SJCRH30 (cell line): ENCODE data around the gene RACK1. TPM values are rescaled to one million over a fixed set of nuclear protein-coding genes. Genes with fewer than 3 reads are reported as not detected.
"Not testable (repeated sequence)": the region's sequence is repeated elsewhere in the genome, so short reads cannot be mapped to it uniquely, and the experiment has no call there.

Experiments used
- DNase-seq, 2 experiments: peaks; one replicate each; pipeline ENCODE4 v3.0.0-alpha.2; 2015 to 2020
- H3K27ac ChIP-seq: fragments of 250-450 bp; sonication (Bioruptor Pico); 2 replicates; pipeline ENCODE4 v1.5.1; 2020; ENCODE audit warnings: mild to moderate bottlenecking, moderate library complexity
- H3K27me3 ChIP-seq: fragments of 250-450 bp; sonication (Bioruptor Pico); 2 replicates; pipeline ENCODE4 v1.5.1; 2020; ENCODE audit warnings: mild to moderate bottlenecking, moderate library complexity
- H3K36me3 ChIP-seq: fragments of 250-450 bp; sonication (Bioruptor Pico); 2 replicates; pipeline ENCODE4 v1.5.1; 2020; ENCODE audit warnings: mild to moderate bottlenecking, moderate library complexity
- H3K4me1 ChIP-seq: fragments of 250-450 bp; sonication (Bioruptor Pico); 2 replicates; pipeline ENCODE4 v1.5.1; 2020; ENCODE audit warnings: mild to moderate bottlenecking, moderate library complexity
- H3K4me3 ChIP-seq: fragments of 250-450 bp; sonication (Bioruptor Pico); 2 replicates; pipeline ENCODE4 v1.5.1; 2020; ENCODE audit warnings: mild to moderate bottlenecking, moderate library complexity
- H3K9me3 ChIP-seq: fragments of 250-450 bp; sonication (Bioruptor Pico); replicated peaks from 2 replicates; pipeline ENCODE4 v1.5.1; 2020; ENCODE audit warnings: mild to moderate bottlenecking, moderate library complexity
- total RNA-seq: library from RNA; depleted of rRNA; stranded (reverse); fragments of >200 nt; shearing (Covaris generic); gene quantifications from 2 replicates; pipeline ENCODE4 v1.2.3, GENCODE V29; 2014

The RACK1 gene
- total RNA-seq, 1 experiment from 2014 or later: 5,838 TPM

DNA sequence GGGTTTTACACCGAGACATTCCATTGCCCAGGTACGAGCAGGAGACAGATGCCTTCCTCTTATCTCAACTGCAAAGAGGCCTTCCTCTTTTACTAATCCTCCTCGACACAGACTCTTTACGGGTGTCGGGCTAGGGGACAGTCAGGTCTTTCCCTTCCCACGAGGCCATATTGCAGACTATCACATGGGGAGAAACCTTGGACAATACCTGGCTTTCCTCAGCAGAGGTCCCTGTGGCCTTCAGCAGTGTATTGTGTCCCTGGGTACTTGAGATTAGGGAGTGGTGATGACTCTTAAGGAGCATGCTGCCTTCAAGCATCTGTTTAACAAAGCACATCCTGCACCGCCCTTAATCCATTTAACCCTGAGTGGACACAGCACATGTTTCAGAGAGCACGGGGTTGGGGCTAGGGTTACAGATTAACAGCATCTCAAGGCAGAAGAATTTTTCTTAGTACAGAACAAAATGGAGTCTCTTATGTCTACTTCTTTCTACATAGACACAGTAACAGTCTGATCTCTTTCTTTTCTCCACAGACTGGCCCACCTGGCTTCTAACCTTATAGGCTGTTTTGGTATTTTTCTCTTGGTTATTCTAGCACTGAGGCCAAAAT, 23.7 kb upstream of the RACK1 start:
- not testable (repeated sequence) for DNase-seq, H3K4me3 ChIP-seq, H3K9me3 ChIP-seq, H3K36me3 ChIP-seq, H3K27me3 ChIP-seq, H3K4me1 ChIP-seq, H3K27ac ChIP-seq

DNA sequence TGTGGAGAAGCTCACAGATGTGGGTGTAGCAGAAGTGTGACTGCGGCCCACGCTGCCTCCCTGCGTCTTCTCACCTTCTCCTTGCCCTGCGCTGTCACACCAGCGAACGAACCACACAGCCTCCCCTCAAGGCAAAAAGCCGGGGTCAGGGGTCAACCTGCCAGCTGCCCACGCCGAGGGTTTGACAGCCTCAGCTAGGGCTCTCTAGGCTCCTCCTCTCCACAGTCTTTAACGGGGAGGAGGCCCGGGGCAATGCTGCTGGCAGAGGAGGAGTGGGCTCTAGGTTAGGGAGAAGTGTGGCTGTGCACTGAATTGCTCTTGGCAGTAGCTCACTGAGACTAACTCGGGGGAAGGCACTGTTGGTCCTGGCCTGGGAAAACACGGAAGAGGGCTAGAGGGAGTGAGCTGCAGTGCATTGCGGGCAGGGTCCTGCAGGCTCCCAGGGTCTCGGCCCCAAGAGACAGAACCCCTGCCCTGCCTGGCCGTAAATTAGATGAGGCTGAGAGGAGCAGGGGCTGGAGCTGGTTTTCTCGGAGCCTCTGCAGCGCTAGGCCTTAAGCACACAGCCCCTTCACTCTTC, 21.5 kb upstream of the RACK1 start:
- no peak for DNase-seq
- peaks cover 2% of the 10 kb centered on the region; the same call in 1 of the 2 replicates for H3K36me3 ChIP-seq

DNA sequence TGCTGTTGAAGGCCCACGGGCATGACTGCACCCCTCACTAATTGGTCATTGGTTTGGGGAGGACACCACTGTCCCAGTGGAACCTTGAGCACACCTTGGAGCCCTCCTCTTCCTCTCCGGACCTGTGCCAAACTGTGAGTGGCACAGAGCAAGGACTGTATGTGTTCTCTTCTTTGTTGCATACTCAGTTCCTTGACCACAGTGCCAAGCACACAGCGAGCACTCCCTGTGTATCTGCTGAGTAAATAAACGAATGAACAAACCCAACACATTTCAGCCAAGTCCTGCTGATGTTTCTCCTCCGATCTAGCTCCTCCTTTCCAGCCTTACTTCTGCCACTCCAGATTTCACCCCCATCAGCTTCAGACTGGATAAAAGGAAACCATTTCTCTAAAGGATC, 19.9 kb upstream of the RACK1 start:
- H3K4me1 ChIP-seq: peaks cover 8% of the 10 kb centered on the region
- no peak for DNase-seq
- no peaks in the 10 kb centered on the region for H3K27me3 ChIP-seq
- peaks cover 2% of the 10 kb centered on the region; the same call in 1 of the 2 replicates for H3K36me3 ChIP-seq
- H3K9me3 ChIP-seq: no peaks in the 10 kb centered on the region
- no peak overlapping the region for H3K4me3 ChIP-seq
- no peak overlapping the region for H3K27ac ChIP-seq

More for the DNA sequence above, 21.5 kb upstream of the RACK1 start:
- Histone ChIP-seq H3K4me3 (no peak overlapping the region), H3K27ac (no peak overlapping the region), H3K27me3 (no peaks in the 10 kb centered on the region), H3K4me1 (no peaks in the 10 kb centered on the region), H3K9me3 (no peaks in the 10 kb centered on the region)

DNA sequence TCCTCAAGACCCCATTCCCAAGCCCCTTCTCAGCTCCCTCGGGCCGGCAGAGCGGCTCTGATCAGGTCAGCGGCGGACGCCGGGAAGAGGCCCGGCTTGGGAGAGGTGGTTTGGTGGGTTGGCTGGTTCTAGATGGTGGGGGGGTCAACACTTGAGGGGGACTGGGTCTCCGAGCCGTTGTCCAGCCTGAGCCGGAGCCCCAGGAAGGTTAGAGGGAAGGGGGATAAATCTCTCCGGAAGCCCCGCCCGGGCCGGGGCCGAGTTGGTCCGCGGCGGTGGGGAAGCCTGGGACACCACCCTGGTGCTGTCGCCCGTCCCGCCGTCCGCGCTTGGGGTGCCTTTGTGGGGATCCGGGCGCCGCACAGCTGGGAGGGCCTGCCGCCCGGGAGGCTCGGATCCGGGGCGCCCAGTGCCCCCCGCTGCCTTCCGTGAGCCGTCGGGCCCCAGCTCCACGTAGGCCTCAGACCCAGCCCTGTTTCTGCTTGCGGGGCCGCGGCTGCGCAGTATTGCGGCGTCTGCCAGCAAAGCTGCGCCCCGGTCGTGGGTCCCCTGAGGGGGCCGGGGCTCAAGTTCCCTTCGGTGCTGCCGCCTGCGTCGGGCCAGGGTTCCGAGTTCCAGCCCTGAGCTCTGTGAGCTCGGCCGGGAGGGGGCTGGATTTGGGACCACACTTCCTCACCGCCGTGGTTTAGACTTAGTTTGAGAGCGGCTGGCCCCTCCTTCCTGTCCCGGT, 17.8 kb upstream of the RACK1 start:
- Histone ChIP-seq H3K9me3 (no peaks in the 10 kb centered on the region), H3K27me3 (no peaks in the 10 kb centered on the region), H3K27ac (peak overlapping the region; percentile 85), H3K4me3 (peak overlapping the region; percentile 80), H3K4me1 (peaks cover 9% of the 10 kb centered on the region), H3K36me3 (peaks cover 7% of the 10 kb centered on the region; the same call in 1 of the 2 replicates)
- peak; percentile 78 to 81 for DNase-seq

DNA sequence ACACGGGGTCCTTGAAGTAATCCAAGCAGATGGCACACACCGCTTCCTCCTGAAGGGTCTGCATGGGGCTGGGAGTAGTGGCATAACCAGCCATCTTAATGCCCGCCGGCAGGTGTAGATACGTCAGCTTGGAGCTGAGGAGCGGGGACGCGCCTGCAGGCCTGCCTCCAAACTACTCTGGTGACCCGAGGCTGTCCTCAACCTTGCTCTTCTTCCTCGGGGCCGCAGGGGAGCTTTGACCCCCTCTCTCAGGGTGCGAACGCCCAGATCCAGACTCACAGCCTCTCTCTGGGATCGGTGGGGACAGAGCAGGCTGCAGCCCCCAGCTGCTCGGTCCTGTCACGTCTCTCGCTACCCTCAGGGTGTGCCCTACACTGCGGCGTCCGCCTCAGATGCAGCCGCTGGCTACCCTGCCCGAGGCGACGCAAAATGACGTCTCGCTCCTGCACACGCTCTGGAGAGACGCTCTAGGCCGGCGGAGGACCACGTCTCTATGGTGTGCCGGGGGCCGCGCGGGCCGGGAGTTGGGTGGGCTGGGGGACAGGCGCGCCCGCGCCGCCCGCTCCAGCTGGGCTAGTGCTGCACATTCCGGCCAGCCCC, 17.1 kb upstream of the RACK1 start, which contains the start of gene TRIM52:
TRIM52 (minus strand) TSS at position 424 of the 600 bp plus-strand sequence; CDS start at position 94, 330 bp downstream.
- H3K27ac ChIP-seq: peak within 1 kb of the TSS; percentile 85
- H3K27me3 ChIP-seq: no peaks in the 10 kb centered on the region
- H3K9me3 ChIP-seq: no peaks in the 10 kb centered on the region
- peak; percentile 97 for DNase-seq
- peaks cover 7% of the 10 kb centered on the region; the same call in 1 of the 2 replicates for H3K36me3 ChIP-seq
- peaks cover 9% of the 10 kb centered on the region for H3K4me1 ChIP-seq
- H3K4me3 ChIP-seq: peak within 1 kb of the TSS; percentile 80

DNA sequence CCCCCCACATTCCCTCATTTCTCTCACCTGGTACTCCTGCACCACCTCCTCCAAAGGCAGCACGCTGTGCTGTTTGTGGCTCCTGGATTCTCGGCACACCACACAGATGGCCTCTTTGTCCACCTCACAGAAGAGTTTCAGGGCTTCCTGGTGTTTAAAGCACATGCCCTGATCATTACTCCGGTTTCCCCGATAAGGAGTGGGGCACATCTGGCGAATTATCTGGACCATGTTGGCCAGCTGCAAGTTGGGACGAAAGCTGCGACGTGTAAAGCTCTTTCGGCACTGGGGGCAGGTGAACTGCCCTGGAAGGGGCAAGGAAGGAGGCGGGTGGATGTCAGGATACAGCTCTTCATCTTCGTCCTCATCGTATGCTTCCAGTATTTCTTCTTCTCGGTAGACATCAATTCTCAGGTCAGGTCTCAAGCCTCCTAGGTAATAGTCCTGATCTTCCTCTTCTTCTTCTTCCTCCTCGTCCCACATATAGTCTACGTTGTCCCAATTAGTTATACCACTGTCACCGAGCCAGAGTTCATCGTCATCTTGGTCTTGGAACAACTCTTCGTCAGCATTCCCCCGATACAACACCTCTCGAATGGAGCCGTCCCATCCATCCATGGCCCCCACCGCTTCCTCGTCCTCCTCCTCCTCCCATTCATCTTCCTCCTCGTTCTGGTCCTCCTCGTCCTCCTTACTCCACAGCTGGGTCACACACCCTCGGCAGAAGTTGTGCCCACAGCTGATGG, 16.4 kb upstream of the RACK1 start:
- no peak for DNase-seq
- peaks cover 14% of the 10 kb centered on the region for H3K36me3 ChIP-seq

DNA sequence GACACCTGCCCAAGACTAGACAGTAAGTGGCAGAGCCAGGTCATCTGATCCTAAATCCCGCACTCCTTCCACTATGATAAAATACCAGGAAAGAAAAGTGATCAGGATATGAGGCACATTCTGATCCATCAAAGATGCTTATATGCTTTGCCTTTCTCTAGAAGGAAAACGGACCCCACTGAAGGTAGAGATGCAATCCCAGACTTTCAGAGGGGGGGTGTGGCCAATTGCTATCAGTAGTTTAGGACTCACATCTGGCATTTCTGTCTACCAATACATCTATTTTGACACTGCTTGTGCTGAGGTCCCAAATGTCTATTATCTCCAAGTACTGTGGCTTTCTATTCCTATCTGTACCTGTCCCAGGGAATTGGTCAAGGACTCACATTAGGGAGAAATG, 15.6 kb upstream of the RACK1 start:
- Histone ChIP-seq H3K27ac (no peak overlapping the region), H3K4me1 (peaks cover 9% of the 10 kb centered on the region), H3K36me3 (peaks cover 15% of the 10 kb centered on the region), H3K9me3 (no peaks in the 10 kb centered on the region), H3K4me3 (peak overlapping the region; percentile 80), H3K27me3 (no peaks in the 10 kb centered on the region)
- no peak for DNase-seq

More for the DNA sequence above, 16.4 kb upstream of the RACK1 start:
- Histone ChIP-seq H3K4me1 (peaks cover 9% of the 10 kb centered on the region), H3K9me3 (no peaks in the 10 kb centered on the region), H3K4me3 (peak overlapping the region; percentile 80), H3K27ac (peak overlapping the region; percentile 85), H3K27me3 (no peaks in the 10 kb centered on the region)

DNA sequence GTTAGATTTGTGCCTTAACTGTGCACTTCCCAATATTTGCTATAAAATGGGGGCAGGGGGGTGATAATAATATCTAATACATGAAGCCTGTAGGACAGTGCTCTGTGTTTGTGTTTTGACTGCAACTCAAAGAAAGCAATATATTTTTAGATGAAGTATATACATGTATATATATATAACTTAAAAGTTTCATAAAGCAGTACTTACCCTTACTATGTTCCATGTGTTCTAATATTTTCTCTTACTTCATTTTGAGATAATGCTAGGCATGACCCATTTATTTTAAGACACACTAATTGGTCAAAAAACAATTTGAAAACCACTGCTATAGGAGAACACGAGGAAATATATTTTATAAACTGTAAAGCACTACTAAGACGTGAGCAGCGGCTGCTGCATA, 14.9 kb upstream of the RACK1 start:
- Histone ChIP-seq H3K9me3 (no peaks in the 10 kb centered on the region), H3K27me3 (no peaks in the 10 kb centered on the region), H3K4me3 (no peak overlapping the region), H3K36me3 (peaks cover 17% of the 10 kb centered on the region), H3K4me1 (peaks cover 9% of the 10 kb centered on the region), H3K27ac (no peak overlapping the region)
- DNase-seq: no peak

DNA sequence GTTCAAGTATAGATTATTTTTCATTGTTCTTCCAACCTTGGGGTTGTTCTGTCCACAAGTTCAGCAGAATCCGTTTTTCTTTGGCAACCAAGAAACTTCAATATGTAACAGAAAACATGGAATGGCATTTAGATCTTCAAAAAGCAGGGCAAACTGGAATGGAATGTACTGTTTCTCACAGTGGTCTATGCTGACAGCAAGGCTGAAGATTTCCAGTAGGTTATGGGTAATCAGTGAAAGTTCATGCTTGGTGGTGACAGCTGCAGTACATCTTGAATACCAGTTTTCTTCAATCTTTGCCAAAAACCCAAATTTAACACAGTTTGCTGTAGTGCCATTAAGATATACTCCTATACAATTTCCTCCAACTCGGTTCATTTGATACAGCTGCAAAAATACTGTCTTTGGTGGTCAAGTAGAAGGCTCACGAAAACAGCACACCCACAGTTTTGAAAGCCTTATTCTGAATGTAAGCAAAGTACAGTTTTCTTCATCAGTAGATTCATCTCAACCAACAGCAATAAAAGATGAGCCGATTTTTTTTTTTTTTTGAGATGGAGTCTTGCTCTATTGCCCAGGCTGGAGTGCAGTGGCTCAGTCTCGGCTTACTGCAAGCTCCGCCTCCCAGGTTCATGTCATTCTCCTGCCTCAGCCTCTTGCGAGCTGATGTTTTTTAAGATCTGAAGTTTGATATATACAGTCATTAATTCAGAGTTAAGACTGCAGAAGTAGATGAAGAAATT, 12.3 kb upstream of the RACK1 start:
- H3K4me3 ChIP-seq: no peak overlapping the region
- H3K4me1 ChIP-seq: peaks cover 9% of the 10 kb centered on the region
- no peaks in the 10 kb centered on the region for H3K27me3 ChIP-seq
- DNase-seq: no peak
- H3K27ac ChIP-seq: no peak overlapping the region
- peaks cover 38% of the 10 kb centered on the region for H3K36me3 ChIP-seq
- H3K9me3 ChIP-seq: no peaks in the 10 kb centered on the region

DNA sequence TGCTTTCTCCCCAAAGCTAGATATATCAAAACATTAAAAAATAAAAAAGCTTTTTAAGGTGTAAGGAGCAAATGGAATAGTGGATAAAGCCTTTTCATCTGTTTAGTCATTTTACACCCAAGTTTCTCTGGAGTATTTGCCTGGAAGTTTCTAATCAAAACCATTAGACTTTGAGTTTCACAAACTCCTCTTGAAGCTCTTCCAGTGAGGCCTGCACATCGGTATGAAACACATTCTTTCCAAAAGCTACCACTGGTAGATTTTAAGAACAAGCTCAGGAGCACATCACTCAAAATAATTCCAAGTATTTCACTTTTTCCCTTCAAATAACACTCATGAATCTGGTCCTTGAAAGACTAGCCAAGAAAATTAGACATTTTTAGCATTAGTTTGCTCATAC, 11.6 kb upstream of the RACK1 start:
- H3K36me3 ChIP-seq: peaks cover 38% of the 10 kb centered on the region
- H3K4me3 ChIP-seq: no peak overlapping the region
- no peaks in the 10 kb centered on the region for H3K9me3 ChIP-seq
- H3K27ac ChIP-seq: no peak overlapping the region
- no peak for DNase-seq
- no peaks in the 10 kb centered on the region for H3K27me3 ChIP-seq
- peaks cover 9% of the 10 kb centered on the region for H3K4me1 ChIP-seq

DNA sequence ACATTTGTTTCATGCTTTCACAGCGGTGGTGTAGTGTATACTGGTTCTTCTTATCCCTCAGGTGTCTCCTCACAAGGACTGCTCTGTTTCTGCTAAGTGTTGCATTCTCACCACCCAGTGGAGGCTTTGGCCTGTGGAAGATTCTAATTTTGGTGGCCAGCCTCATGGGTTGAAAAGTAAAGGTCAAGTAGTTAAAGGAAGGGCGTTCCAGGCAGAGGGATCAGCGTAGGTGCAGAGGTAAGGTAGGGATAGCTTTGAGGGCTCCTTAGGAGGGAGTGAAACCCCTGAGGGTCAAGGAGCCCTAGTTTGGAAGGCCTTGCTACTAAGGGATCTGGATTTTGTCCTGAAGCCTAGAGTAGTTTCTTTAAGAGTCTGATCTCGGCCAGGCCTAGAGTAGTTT, 4.6 kb upstream of the RACK1 start:
- H3K27ac ChIP-seq: no peak overlapping the region
- peak overlapping the region; percentile 91 for H3K4me3 ChIP-seq
- H3K36me3 ChIP-seq: peaks cover 21% of the 10 kb centered on the region
- no peaks in the 10 kb centered on the region for H3K9me3 ChIP-seq
- no peaks in the 10 kb centered on the region for H3K4me1 ChIP-seq
- no peaks in the 10 kb centered on the region for H3K27me3 ChIP-seq
- DNase-seq: no peak

DNA sequence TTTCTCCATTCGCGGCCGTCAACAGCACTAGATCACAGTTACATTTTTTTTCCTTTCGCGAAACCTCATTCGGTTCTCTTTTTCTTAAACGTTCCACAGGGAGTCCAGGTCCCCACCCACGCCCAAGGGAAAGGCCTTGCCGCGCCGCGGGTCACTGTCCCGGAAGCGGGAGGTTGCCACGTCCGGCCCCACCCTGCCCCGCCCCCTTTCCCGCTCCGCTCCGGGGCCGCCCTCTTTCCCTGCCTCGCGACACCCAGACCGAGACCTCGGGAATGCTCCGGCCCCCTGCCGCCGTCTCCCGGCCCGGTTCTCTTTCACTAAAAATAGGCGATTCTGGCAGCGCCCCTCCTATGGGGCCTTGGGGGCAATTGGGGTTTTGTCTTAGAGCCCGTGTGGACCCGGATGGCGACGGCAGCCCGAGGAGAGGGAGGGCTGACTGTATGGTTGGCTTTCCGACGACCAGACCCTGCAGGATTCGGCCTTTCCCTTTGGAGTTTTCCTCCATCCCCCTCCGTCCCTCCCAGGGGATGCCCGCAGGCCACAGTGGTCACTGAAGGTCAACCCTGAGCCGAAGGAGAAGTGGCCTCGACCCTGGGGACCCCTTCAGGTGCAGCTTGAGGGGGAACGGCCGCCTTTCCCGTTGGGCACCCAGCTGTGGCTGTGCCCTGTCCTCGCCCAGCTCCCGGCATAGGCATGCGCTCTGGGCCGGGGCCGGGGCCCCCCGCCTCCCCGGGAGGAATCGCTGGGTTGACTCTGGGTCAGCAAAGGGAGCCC, 2.8 kb upstream of the RACK1 start:
- Histone ChIP-seq H3K27ac (peak overlapping the region; percentile 84), H3K36me3 (peaks cover 24% of the 10 kb centered on the region), H3K27me3 (no peaks in the 10 kb centered on the region), H3K9me3 (no peaks in the 10 kb centered on the region), H3K4me3 (peak overlapping the region; percentile 91), H3K4me1 (peaks cover 4% of the 10 kb centered on the region; the same call in 1 of the 2 replicates)
- peak; percentile 86 to 88 for DNase-seq
